Panc1 (cell line): ENCODE measurements around the gene MARCKSL1.
"Not testable (repeated sequence)": the region's sequence is repeated elsewhere in the genome, so short reads cannot be mapped to it uniquely, and the experiment has no call there.

ENCODE experiments used
- CTCF ChIP-seq: fragments of 450-650 bp; IDR thresholded peaks from 2 replicates; pipeline ENCODE4 v1.5.1; 2017; ENCODE audit warnings: mild to moderate bottlenecking
- POLR2AphosphoS5 ChIP-seq: IDR thresholded peaks from 2 replicates; pipeline ENCODE4 v1.6.1; 2012; ENCODE audit warnings: mild to moderate bottlenecking, low read depth, low read length, moderate library complexity

- TF ChIP-seq POLR2AphosphoS5, CTCF: not testable (repeated sequence)
These were observed 19.7 kb upstream of the MARCKSL1 start for GRCh38 chr1:32355778-32356177.
